GM20431 (cell line): Measurements from ENCODE around the gene AP3S2.
"Not testable (repeated sequence)": the region's sequence is repeated elsewhere in the genome, so short reads cannot be mapped to it uniquely, and the experiment has no call there.

Source experiments
- in situ Hi-C: fragments of 300-500 bp; cut with MseI, MboI; formaldehyde crosslinking; loops from one replicate; pipeline ENCODE4 v1.15.0; 2020; ENCODE audit warnings: low sequenced_read_pairs; ENCODE audit not compliant: unreplicated experiment

AP3S2 gene

GRCh38 chr15:89874926-89875564 lies 18.7 kb downstream of the AP3S2 start:
- in situ Hi-C loops: loop anchor here (10.0 kb wide), 1 partner anchor 120 kb away; the partner anchor contains the start of gene MESP1

- in situ Hi-C loops: loop anchor here (10.0 kb wide), 1 partner anchor 116 kb away; the partner anchor contains the start of gene MESP1
Measured at GRCh38 chr15:89870688-89871288, 23.0 kb downstream of the AP3S2 start.

GRCh38 chr15:89870006-89870405 lies 23.8 kb downstream of the AP3S2 start:
- in situ Hi-C loops: loop anchor here (10.0 kb wide), 1 partner anchor 115 kb away; the partner anchor contains the start of gene MESP1

DNA sequence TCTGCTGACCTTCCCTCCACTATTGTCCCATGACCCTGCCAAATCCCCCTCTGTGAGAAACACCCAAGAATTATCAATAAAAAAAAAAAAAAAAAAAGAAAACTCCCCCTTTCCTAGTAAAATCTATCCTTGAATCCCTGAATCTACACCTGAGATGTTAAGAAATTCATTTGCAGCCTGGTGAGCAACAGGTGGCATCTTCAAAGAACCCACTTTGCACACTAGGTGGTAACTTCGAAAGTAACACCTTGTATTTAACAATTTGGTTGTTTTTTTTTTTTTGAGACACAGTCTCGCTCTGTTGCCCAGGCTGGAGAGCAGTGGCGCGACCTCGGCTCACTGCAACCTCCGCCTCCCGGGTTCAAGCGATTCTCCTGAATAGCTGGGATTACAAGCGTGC lies 24.3 kb downstream of the AP3S2 start:
- in situ Hi-C loops: not testable (repeated sequence)

DNA sequence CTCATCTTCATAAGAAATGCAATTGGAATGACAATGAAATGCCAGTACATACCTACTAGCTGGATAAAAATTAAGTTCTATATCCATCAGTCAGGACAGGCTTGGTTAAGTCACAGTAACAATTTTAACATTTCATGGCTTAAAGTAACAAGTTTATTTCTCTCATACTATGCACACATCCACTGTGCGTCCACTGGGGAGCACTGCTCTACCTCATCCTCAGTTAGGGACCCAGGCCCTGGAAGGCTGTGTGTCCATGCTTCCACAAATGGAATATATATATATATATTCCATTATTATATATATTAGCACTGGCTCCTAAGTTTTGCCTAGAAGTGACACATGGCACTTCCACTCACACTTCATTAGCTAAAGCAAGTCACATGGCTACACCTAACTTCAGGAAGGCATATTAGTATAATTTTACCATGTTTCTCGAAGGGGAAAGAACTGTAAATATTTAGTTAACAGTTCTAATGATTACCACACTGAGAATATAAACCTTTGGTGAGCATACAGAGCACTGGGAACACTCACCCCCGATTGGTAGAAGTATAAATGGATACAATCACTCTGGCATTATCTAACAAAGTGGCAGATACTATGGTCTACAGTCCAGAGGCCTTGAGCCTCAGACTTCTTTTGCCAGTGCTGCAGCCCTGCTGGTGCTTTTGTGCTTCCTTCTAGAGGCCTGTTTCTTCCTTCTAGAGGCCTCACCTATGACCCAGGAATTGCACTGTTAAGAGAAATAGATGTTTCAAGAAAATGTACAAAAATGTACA lies 28.6 kb downstream of the AP3S2 start:
- in situ Hi-C loops: no loop called here

- in situ Hi-C loops: no loop called here
Measured at GRCh38 chr15:89863918-89864317, 29.9 kb downstream of the AP3S2 start.

- in situ Hi-C loops: no loop called here
Measured at GRCh38 chr15:89860891-89861290, 32.9 kb downstream of the AP3S2 start.

DNA sequence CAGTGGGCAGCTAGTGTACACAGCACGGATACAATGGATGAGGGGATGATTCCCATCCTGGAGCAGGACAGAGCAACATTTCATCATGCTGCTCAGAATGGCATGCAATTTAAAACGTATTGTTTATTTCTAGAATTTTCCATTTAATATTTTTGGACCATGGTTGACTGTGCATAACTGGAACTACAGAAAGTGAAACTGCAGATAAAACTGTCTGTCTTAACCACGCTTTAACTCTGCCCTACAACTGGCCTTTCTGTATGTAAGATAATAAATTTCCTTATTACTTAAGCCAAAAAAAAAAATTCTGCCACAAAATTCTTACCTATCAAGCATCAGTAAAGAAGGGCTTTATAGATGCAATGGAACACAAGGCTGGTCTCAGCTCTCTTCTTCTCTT lies 33.4 kb downstream of the AP3S2 start:
- in situ Hi-C loops: no loop called here

DNA sequence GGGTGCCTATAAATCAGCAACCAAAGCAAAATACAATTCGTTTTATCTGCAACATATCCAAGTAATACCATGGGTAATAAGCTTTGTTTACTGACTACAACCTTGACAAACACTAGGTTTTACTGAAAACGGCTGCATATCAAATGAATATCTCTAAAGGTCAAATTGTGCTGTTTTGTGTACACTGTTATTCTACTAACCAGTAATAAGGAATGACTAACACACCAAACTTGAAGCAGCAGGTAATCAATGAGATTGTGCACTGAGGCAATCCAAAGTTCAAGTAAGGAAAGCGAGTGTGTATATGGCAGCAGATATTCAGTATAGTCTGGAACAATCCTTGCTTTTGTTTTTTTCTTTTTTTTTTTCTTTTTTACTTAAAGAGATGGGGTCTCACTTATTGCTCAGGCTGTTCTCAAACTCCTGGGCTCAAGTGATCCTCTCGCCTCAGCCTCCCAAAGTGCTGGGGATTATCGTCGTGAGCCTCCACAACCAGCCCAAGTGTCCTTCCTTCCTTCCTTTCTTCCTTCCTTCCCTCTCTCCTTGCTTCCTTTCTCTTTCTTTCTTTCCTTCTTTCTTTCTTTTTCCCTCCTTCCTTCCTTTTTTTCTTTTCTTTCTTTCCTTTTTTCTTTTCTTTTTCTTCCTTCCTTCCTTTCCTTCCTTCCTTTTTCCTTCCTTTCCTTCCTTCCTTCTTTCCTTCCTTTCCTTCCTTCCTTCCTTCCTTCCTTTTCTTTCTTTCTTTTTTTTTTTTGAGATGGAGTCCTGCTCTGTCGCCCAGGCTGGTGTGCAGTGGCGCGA lies 34.9 kb downstream of the AP3S2 start:
- in situ Hi-C loops: no loop called here

DNA sequence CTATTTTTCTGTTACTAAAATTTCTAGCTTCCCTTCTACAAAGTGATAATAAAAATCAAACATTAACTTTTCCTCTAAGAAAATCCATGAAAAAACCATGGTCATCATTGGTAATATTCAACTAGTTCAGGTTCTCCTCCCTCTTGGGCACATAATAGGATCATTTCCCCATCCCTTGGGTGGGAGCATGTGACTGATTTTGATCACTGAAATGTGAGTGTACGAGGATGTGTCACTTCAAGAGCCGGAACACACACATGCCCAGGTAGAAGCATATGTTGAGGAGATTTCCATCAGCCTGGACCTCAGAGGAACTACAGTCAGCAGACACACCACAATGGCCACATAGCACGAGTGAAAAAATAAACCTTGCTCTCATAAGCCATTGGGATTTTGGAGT lies 36.1 kb downstream of the AP3S2 start:
- in situ Hi-C loops: no loop called here

GRCh38 chr15:89855948-89856347 lies 37.8 kb downstream of the AP3S2 start:
- in situ Hi-C loops: no loop called here

DNA sequence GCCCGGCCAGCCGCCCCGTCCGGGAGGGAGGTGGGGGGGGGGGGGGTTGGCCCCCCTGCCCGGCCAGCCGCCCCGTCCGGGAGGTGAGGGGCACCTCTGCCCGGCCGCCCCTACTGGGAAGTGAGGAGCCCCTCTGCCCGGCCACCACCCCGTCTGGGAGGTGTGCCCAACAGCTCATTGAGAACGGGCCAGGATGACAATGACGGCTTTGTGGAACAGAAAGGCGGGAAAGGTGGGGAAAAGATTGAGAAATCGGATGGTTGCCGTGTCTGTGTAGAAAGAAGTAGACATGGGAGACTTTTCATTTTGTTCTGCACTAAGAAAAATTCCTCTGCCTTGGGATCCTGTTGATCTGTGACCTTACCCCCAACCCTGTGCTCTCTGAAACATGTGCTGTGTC lies 38.9 kb downstream of the AP3S2 start:
- in situ Hi-C loops: not testable (repeated sequence)

DNA sequence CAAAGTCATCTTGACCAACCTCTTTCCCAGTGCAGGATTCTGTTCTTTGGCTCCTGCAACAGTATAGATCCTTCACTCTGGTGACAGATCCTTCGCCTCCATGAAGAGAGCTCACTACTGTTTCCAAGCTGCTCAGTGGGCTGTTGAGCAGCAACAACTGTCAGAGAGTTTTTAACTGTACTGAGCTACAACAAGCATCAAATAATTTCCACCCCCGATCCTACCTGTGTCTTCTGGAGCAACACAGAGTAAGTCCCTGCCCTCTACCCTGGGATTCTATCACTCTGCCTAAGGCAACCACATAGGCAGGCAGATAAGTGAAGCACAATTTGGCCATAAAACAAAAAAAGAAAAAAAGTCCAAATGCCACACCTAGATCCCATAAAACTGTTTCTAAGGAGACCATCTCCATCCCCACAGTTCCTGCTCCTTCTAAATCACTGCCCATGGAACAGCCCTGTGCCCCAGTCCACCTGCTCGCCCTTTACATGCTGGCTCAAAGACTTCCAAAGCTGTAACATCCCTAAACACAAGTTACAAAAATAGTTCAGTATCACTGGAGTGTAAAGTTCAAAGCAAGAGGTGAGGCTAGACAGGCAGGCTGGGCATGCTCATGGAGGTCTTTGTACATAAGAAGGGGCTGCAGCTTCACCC lies 41.3 kb downstream of the AP3S2 start:
- in situ Hi-C loops: no loop called here

GRCh38 chr15:89851673-89852341 lies 42.0 kb downstream of the AP3S2 start:
- in situ Hi-C loops: no loop called here

GRCh38 chr15:89848970-89849292 lies 44.9 kb downstream of the AP3S2 start:
- in situ Hi-C loops: no loop called here

DNA sequence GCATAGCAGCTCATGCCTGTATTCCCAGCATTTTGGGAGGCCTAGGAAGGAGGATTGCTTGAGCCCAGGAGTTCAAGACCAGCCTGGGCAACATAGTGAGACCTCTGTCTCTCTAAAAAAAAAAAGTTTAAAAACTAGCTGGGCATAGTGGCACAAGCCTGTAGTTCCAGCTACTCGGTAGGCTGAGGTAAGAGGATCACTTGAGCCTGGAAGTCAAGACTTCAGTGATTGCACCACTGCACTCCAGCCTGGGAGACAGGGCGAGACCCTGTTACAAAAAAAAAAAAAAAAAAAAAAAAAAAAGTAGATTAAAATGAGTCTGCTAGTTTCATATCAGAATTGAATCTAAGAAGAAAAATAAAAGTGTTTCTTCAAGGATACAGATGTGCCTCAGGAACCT lies 46.7 kb downstream of the AP3S2 start:
- in situ Hi-C loops: no loop called here

DNA sequence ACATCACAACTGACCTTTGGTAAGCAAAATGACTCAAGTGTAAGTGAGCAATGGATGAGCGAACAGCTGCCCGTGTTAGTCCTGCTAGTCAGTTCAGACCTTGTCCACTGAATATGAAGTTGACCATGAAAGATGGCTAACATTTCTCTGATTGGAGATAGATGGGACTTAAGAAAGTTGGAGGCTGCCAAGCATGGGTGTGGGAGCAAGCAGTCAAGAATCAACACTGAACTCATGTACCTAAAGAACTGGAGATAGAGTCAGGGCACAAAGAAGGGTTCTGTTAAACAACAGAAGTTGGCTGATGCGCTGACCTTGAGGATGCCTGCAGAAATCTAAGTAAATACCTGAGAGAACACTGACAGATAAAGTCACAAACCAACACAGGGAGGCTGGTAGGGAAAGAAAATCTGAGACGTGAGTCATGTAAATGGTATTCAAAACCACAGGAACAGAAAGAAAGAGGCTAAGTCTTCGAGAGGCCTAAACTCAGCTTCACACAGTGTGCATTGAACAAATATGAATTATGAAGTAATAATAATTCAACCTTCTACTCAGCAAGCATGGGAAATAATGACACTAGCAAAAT lies 48.4 kb downstream of the AP3S2 start:
- in situ Hi-C loops: no loop called here

DNA sequence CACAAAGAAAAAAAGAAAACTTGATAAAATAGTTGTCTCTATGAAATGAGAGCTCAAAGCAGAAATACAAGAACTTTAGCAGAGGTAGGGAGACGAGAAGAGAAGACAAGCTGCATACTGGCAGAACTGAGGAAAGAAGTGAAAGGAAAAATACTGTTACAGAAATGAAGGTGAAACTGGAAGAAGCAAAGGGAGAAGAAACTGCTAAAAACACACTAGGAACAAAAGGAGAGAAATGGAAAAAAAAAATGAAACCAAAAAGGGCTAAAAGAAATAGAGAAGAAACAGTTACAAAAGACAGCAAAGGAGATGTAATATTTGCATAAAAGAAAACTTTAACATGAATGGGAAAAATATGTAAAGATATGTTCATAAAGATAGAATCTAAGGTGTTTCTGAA lies 51.8 kb downstream of the AP3S2 start:
- in situ Hi-C loops: no loop called here

GRCh38 chr15:89841306-89841705 lies 52.5 kb downstream of the AP3S2 start:
- in situ Hi-C loops: no loop called here
